GM18867 (cell line): ENCODE measurements around the gene PCDHAC2.

Experiments
- ATAC-seq: cut with Tn5 transposase; IDR thresholded peaks from one replicate; pipeline ENCODE4 v1.9.1; 2021; ENCODE audit warnings: mild to moderate bottlenecking, moderate library complexity; ENCODE audit not compliant: unreplicated experiment

The PCDHAC2 gene, protein sequence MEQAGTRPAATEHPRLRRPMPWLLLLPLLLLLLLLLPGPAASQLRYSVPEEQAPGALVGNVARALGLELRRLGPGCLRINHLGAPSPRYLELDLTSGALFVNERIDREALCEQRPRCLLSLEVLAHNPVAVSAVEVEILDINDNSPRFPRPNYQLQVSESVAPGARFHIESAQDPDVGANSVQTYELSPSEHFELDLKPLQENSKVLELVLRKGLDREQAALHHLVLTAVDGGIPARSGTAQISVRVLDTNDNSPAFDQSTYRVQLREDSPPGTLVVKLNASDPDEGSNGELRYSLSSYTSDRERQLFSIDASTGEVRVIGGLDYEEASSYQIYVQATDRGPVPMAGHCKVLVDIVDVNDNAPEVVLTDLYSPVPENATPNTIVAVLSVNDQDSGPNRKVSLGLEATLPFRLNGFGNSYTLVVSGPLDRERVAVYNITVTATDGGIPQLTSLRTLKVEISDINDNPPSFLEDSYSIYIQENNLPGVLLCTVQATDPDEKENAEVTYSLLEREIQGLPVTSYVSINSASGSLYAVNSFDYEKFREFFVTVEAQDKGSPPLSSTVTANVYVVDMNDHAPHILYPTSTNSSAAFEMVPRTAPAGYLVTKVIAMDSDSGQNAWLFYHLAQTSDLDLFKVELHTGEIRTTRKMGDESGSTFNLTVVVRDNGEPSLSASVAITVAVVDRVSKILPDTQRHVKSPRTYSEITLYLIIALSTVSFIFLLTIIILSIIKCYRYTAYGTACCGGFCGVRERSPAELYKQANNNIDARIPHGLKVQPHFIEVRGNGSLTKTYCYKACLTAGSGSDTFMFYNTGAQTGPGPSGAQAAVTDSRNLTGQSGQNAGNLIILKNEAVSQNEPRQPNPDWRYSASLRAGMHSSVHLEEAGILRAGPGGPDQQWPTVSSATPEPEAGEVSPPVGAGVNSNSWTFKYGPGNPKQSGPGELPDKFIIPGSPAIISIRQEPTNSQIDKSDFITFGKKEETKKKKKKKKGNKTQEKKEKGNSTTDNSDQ

DNA sequence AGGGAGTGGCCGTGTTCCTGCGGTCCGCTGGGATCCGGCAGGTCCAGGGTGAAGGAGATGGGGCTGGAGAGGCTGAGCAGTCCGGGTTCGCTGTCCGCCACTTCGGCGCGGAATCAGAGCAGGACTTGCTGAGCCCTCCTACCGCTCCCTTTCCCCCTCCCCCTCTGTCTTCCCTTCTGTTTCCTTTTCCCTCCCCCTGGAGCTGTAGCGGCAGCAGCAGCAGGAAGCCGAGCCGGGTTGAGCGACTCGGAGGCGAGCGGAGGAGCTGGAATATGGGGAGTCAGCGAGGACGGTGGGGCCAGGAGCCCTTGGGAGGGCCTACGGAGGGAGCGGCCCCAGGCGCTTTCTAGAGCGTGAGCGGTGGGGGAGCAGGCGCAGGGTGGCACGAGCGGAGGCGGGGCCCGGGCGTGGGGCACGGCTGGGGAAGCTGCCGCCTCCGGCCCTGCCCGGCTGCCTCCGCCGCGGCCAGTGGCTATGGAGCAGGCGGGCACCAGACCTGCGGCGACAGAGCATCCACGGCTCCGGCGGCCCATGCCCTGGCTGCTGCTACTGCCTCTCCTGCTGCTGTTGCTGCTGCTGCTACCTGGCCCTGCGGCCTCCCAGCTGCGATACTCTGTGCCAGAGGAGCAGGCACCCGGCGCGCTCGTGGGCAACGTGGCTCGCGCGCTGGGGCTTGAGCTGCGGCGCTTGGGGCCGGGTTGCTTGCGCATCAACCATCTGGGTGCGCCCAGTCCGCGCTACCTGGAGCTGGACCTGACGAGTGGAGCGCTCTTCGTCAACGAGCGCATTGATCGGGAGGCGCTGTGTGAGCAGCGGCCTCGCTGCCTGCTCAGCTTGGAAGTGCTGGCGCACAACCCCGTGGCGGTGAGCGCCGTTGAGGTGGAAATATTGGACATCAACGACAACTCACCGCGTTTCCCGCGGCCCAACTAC is at the start of gene PCDHAC2:
TSS of gene PCDHAC2 (plus strand) at position 184 of the 933 bp plus-strand sequence. CDS start at position 475, 291 bp downstream.
- ATAC-seq: no peak

DNA sequence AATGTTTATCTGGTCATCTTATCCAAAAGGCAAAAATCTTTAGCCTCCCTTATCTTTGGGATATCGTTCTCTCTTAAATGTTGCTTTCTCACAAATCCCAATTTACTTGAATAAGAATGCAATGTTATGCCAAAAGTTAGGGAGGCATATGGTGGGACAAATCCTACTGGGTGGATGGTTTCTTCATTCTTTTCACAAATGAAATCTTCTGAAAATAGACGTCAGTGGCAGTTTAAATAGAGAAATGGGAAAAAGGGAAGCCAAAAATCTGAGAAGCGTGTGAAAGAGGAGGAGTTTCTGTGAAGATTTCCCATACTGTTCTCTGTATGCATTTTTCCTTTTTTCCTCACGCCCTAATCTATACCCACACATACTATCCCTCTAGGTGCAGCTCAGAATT is 42.7 kb upstream of the PCDHAC2 start:
- ATAC-seq: no peak

DNA sequence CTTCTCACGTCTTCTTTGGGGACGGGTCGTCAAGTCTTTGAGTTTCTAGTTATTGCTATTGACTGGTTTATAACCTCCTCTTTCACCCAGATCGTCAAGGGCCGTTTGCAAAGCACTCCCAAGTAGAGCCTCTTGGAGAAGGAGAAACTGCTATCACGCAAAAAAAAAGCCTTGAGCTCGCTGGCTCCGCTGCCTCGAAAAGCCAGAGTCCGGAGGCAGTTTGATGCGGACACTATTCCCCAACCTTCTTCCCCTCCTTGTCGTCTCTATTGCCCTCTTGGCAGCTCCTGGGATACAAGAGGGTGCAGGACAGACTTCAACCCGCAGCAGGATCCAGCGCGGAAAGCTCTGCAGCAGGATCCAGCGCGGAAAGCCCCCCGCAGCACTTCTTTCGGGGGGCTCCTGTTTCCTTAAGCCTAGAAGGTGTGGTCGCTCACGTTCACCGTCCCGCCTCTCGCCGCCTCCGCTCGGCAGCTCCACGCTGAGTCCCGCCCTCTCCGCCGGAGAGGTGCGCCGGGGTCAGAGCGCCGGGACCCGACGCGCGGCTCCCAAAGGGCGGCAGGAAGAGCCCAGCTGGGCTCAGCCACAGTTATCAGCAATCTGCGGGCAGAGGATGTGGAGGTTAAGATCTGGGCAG is 40.4 kb upstream of the PCDHAC2 start, which contains the start of gene PCDHAC1:
TSS of gene PCDHAC1 (plus strand) at position 494 of the 637 bp plus-strand sequence. CDS start 594 bp downstream, outside the sequence.
- ATAC-seq: no peak

DNA sequence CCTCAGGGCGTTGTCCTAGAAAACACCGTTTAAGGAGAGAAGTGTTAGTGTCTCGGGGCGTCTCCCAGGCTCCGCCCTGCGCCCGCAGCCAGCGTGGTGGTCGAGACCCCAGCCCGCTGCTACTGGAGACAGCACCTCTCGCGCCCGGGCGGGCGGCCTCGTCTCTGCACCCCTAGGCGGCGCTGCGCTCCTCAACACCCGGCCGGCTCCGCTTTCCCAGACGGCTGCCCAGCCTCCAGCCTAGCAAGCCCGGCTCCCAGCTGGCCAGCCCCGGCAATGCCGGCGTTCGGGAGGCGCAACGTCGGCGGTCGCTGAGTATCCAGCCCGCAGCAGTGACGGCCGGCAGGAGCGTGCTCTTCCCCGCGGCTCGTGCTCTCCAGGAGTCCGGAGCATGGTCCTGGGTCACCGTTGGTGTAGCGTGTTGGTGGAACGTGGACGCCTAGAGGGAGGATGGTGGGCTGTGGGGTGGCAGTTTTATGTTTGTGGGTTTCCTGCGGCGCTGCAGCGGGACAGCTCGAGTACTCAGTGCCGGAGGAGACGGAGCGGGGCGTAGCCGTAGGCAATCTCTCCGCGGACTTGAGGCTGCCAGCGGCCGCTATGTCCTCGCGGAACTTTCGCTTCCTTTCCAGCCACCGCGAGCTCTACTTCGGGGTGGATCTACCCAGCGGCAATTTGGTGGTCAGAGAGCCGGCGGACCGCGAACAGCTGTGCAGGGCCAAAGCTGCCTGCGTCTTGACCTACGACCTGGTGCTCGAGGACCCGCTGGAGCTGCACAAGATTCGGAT is 39.6 kb upstream of the PCDHAC2 start:
- no peak for ATAC-seq

DNA sequence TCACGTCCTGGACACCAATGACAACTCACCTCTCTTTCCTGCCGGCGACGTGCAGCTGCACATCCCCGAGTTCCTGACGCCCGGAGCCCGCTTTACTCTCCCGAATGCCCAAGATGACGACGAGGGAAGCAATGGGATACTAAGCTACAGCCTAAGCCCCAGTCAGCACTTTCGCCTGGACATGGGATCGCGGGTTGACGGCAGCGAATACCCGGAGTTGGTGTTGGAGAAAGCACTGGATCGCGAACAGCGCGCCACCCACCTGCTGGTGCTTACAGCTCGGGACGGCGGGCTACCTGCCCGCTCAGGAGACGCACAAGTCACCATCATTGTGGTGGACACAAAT is 39.1 kb upstream of the PCDHAC2 start:
- ATAC-seq: no peak

DNA sequence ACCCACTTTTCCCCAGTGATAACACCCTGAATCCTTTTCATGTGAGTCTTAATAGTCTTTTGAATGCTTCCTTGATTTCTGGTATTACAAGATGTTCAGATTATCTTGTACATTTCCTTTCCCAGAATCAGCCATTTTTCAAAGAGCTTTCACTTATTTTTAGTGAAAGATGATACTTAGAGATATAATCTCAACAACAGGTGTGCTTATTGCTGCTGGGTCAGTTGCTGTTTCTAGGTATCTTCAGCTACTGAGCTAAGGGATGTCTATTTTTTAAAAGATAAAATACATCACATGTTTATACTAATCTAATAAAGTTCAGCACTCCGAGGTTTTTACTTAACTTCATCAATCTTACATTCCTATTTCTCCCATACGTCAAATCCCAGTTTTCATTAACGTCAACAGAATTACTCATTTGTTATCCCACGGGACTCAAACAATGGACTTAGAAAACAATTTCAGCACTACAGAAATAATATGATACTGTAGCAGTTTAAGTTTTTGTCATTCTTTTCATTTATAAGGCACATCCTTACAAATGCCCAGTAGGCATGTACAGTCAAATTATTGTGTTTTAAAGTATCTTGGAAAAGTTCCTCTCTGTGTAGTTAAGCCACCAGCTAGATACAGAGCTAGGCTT is 31.2 kb upstream of the PCDHAC2 start:
- no peak for ATAC-seq

DNA sequence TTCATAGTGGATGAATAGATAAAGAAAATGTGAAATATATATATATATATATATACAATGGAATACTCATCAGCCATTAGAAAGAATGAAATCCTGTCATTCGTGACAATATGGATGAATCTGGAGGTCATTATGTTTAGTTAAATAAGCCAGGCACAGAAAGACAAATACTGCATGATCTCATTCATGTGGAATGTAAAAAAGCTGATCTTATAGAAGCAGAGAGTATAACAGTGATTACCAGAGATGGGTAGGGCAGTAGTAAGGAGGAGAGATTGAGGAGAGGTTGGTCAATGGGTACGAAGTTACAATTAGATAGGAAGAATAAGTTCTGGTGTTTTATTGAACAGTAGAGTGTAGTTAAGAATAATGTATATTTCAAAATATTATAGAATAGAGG is 19.7 kb upstream of the PCDHAC2 start:
- ATAC-seq: no peak

DNA sequence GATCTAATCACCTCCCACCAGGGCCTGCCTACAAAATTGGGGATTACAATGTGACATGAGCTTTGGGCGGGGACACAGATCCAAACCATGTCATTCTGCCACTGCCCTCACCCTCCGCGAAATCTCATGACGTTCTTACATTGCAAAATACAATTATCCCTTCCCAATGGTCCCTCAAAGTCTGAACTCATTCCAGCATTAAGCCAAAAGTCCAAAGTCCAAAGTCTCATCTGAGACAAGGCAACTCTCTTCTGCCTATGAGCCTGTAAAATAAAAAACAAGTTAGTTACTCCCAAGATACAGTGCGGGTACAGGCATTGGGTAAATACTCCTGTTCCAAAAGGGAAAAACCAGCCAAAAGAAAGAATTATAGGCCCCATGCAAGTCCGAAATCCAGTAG is 14.6 kb upstream of the PCDHAC2 start:
- ATAC-seq: no peak

DNA sequence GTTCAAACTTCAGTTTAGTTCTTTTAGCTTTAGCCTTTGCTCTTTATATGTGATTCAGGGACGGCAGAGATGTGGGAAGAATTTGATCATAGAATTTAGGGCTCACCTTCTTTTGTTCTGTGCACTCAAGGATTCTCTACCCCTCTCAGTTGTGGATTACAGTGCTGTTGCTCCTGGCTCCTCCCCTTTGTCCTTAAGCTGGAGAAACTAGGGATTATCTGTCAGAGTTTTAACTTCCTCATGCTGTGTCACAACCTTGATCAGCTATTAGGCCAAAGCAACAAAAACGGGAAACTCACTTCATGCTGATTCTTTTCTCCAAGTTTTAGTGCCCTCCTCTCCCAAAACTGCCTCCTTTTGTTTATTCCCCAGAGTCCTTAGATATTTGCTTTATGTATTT is 13.0 kb upstream of the PCDHAC2 start:
- ATAC-seq: no peak

DNA sequence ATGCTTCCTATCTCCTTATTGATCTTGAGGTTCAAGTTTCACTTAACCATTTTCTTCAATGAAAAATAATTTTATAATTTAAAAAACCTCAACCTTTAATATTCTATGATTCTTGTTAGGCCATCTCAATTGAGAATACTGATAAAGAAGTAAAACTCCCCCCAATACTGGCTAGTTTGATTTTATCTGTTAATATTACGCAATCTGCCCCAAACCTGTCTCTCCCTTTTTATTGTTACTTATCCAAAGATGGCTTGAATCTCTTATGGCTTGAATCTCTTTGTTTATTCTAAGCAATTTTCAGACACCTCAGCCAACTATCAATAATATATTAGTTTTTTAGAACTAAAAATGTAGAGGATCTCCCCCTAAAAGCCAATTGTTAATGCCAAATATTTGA is 4.1 kb upstream of the PCDHAC2 start:
- no peak for ATAC-seq

DNA sequence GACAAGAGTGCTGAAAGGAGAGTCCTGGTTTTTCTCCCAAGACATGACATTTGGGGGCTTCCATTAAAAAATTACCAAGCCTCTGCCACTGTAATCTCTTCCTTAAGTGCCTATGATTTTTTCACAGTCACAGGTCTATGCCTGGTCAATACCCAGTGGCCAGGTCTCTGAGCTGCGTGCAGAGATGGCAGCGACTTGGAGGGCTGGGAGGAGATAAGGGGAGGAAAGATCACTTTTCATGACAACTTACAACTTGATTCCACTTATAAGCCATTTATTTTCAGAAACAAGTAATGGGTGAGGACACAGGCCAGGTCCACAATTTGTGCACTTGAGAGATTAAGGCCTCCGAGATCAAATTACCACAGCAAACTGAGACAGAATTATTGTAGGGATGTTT is 1.9 kb upstream of the PCDHAC2 start:
- ATAC-seq: no peak

DNA sequence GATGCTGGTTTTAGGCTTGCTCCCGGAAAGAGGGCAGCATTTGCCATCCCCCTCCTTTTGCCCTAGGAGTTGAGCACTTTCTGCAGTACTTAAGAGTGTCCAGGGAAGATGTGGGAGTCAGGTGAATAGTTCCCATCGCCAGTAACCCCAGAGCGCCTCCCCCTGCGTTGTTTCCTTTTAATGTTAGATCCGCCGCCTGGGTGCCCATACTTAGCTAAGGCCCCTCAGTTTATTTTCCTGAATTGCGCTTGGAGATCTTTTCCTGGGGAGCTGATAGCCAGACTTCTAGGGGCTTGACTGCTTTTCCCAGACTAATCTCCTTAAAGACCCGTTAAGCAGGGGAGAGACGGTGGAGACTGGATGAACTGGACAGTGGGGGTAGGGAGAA is 377 bp upstream of the PCDHAC2 start:
- no peak for ATAC-seq

DNA sequence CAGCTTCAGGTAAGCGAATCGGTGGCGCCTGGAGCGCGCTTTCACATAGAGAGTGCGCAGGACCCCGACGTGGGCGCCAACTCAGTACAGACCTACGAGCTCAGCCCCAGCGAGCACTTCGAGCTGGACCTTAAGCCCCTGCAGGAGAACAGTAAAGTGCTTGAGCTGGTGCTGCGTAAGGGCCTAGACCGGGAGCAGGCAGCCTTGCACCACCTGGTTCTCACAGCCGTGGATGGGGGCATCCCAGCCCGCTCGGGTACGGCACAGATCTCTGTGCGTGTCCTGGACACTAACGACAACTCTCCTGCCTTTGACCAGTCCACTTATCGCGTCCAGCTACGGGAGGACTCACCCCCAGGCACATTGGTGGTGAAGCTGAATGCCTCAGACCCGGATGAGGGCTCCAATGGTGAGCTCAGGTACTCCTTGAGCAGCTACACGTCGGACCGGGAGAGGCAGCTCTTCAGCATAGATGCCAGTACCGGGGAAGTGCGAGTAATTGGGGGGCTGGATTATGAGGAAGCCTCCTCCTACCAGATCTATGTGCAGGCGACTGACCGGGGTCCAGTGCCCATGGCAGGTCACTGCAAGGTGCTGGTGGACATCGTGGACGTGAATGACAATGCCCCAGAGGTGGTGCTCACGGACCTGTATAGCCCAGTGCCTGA is 1.1 kb downstream of the PCDHAC2 start:
- ATAC-seq: no peak

DNA sequence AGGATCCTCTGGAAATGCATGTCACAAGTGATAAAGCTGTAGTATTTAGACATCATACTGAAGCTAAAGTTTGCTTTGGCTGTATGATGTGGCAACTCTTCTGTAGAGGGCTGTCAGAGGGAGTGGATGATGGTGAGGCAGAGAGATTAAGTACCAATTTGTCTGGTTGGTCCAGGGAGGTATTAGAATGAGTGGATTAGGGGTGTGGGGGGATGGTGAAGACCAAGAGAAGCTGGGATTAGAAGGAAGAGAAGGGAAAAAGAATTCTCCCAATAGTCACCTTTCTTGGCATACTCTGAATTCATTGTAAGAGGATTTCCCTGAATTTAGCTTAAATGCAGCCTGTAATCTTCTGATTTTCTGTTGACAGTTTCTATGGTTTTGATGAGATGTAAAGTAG is 3.6 kb downstream of the PCDHAC2 start:
- no peak for ATAC-seq

DNA sequence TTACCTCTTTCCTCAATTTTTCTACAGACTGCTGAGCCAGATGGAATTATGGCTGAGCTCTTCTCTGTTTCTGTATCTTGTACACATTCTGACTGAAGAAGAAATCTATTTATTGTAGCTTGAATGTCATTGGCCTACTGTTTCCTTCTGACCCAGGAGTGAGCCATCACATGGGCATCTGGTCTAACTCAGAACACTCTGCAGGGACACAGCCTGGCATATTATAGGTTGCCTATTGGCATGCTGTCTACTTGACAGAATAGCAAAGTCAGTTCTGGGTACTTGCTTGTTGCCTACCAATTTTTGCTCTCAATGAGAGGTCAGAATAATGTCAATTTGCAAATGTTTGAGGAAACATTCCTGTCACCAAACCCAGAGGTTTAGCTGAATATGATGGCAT is 7.3 kb downstream of the PCDHAC2 start:
- ATAC-seq: no peak

DNA sequence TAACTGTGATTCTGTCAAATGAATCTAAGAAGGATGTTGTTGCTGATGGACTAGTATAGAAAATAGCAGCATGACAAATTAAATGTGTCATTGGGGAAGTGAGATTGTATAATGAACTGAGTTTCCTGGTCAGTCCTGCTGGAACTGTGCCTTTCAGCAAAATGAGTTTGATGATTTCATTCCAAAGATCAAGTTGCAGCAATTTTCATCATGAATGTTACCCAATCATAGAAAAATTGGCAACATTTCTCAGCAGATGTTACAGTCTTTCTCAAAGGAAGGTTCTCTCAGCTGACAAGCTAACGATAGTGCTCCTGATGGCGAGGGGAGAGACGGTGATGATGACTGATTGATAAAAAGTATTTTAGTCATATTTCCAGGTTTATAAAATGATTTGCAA is 10.7 kb downstream of the PCDHAC2 start:
- ATAC-seq: no peak

DNA sequence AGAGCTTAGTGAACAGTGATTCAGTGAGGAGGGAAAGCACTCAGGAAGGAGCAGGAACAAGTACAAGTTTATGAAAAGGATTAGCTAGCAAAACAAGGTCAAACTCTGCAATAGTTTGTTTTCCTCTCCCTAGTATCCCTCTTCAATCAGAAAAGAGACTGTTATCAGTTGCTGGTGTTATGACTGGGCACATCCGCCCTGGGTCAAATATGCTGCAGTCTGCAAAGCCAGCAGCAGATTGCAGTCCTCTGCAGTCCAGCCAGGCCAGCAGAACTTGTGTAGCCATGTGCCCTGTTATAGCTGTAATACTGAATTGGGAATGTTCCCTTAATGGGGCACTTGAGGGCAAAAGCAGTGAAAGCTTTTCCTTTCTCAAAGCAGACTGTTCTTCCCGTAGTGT is 12.0 kb downstream of the PCDHAC2 start:
- no peak for ATAC-seq

DNA sequence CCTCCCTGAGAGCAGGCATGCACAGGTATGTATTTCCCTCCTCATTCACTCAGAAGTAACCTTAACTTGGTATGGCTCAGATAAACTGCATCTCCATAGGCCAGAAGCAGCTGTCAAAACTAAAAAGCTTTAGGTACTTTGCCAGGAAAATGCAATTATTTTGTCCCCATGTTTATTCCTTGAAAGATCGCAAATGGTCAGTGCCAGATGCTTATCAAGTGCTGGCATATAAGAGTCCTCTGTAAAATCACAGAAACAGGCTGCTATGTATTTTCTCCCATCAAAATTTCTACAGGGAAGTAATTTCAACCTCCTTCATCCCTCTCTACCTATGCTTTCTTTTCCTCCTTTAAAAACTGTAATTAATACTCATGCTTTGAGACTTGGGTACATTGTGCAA is 12.7 kb downstream of the PCDHAC2 start:
- ATAC-seq: no peak
